ENCODE measurements around the gene FRZB. TPM values are rescaled to one million over a fixed set of nuclear protein-coding genes. Genes with fewer than 3 reads are reported as not detected.

FRZB gene
- total and polyA plus RNA-seq, 9 of the 15 experiments (the other 6 are each of a cell fraction or from before 2014, with no cell fraction given) = 0.01 to 0.05 (median 0.03) TPM; not detected in 6

- Histone ChIP-seq H3K4me1 (replicated peaks in 1 of 2; ENCODE audit: control insufficient read depth in 2 of 2, insufficient read depth in 2 of 2, low read length in 2 of 2) (no peaks in the 10 kb centered on the region), H3K36me3 (ENCODE audit: control insufficient read depth, insufficient read depth, low read length) (no peaks in the 10 kb centered on the region), H2AFZ (ENCODE audit: low read depth, low read length) (no peak overlapping the region), H3K27me3 (ENCODE audit: control insufficient read depth in 2 of 2, insufficient read depth in 2 of 2, low read length in 2 of 2) (peaks cover 13 to 16% of the 10 kb centered on the region in 2 experiments), H3K9ac (ENCODE audit: insufficient read depth in 1 of 2, low read depth in 2 of 2, low read length in 2 of 2) (no peak overlapping the region), H3K4me2 (ENCODE audit: insufficient read depth, low read length) (no peak overlapping the region), H3K9me1 (ENCODE audit: control insufficient read depth, insufficient read depth, low read length) (no peaks in the 10 kb centered on the region), H3K9me3 (replicated peaks; ENCODE audit: control insufficient read depth, insufficient read depth, low read depth, low read length) (no peaks in the 10 kb centered on the region), H4K20me1 (replicated peaks; ENCODE audit: control insufficient read depth, insufficient read depth, low read length) (no peaks in the 10 kb centered on the region), H3K4me3 (no peak overlapping the region), H3K79me2 (ENCODE audit: control insufficient read depth, insufficient read depth, low read length) (no peaks in the 10 kb centered on the region), H3K27ac (ENCODE audit: extremely low read depth, low read depth, low read length) (no peak overlapping the region)
- ChIA-PET CTCF (ENCODE audit: low intra/inter-chr PET ratio) (no interaction called here), POLR2A (interaction anchor here (0.5 to 1.2 kb wide), 4 partner anchors 10 to 133 kb away, joined by 3 to 5 read pairs (median 3); no protein-coding TSS in a partner anchor)
- FAIRE-seq = no peak
- no peak for ATAC-seq
- in situ Hi-C loops (cut with MboI) = no loop called here
- intact Hi-C loops (cut with micrococcal nuclease) = no loop called here
- 2% methylated on average over 2 of the region's 2 CpGs for WGBS (ENCODE audit: insufficient coverage, low coverage, missing lambda C conversion rate)
- no TSS peak for BruUV-seq (replicated peaks)
- DNase-seq (ENCODE audit: extremely low read depth in 1 of 4, low spot score in 3 of 4) = no peak
- TF ChIP-seq ETS1 (conservative IDR thresholded peaks at IDR 0.05; ENCODE audit: control insufficient read depth, low read depth, low read length) (no peak), RUNX1 (IDR thresholded peaks at IDR 0.05; ENCODE audit: low read depth) (no peak), RCOR1 (IDR thresholded peaks at IDR 0.05; ENCODE audit: borderline replicate concordance in 1 of 2, low read depth in 2 of 2, low read length in 2 of 2) (no peak), MTA1 (IDR thresholded peaks at IDR 0.05; ENCODE audit: borderline replicate concordance) (no peak), ZNF436 (CRISPR knock-in tag; IDR thresholded peaks at IDR 0.05) (no peak), ELF1 (tag; IDR thresholded peaks at IDR 0.05) (no peak), ZBTB17 (CRISPR knock-in tag; IDR thresholded peaks at IDR 0.05) (no peak), CBX5 (IDR thresholded peaks at IDR 0.05; ENCODE audit: borderline replicate concordance, low read depth) (no peak), KAT8 (IDR thresholded peaks at IDR 0.05; ENCODE audit: low read depth) (no peak), BHLHE40 (IDR thresholded peaks at IDR 0.05; ENCODE audit: low read length) (no peak), NCOA1 (IDR thresholded peaks at IDR 0.05; ENCODE audit: low read depth) (no peak), ZNF217 (CRISPR knock-in tag; IDR thresholded peaks at IDR 0.05) (no peak), ZNF511 (CRISPR knock-in tag; IDR thresholded peaks at IDR 0.05) (no peak), TEAD1 (CRISPR knock-in tag; IDR thresholded peaks at IDR 0.05) (no peak), ZNF449 (CRISPR knock-in tag; IDR thresholded peaks at IDR 0.05) (no peak), JUN (IDR thresholded peaks at IDR 0.05; ENCODE audit: borderline replicate concordance, low read depth, low read length) (no peak), JUN (CRISPR knock-in tag; IDR thresholded peaks at IDR 0.05; ENCODE audit: borderline replicate concordance) (no peak)
- TF ChIP-seq, protein P1, sequence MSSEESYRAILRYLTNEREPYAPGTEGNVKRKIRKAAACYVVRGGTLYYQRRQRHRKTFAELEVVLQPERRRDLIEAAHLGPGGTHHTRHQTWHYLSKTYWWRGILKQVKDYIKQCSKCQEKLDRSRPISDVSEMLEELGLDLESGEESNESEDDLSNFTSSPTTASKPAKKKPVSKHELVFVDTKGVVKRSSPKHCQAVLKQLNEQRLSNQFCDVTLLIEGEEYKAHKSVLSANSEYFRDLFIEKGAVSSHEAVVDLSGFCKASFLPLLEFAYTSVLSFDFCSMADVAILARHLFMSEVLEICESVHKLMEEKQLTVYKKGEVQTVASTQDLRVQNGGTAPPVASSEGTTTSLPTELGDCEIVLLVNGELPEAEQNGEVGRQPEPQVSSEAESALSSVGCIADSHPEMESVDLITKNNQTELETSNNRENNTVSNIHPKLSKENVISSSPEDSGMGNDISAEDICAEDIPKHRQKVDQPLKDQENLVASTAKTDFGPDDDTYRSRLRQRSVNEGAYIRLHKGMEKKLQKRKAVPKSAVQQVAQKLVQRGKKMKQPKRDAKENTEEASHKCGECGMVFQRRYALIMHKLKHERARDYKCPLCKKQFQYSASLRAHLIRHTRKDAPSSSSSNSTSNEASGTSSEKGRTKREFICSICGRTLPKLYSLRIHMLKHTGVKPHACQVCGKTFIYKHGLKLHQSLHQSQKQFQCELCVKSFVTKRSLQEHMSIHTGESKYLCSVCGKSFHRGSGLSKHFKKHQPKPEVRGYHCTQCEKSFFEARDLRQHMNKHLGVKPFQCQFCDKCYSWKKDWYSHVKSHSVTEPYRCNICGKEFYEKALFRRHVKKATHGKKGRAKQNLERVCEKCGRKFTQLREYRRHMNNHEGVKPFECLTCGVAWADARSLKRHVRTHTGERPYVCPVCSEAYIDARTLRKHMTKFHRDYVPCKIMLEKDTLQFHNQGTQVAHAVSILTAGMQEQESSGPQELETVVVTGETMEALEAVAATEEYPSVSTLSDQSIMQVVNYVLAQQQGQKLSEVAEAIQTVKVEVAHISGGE (CRISPR knock-in tag; IDR thresholded peaks at IDR 0.05) = no peak
Measured at GRCh38 chr2:182817558-182817957, 48.9 kb downstream of the FRZB start.

All from K562 (cell line).